Sigmoid colon (tissue), 3 donors: ENCODE results near the gene ZIM2.

Source experiments
- CTCF ChIP-seq, 4 experiments: fragments of 450-650 bp in 3 of 4; fragments of 200-600 bp in 1 of 4; IDR thresholded peaks; one replicate each; pipeline ENCODE4 v1.5.1; 2016 to 2019; ENCODE audit warnings: antibody characterized with exemption in 4 of 4, mild to moderate bottlenecking in 3 of 4, moderate library complexity in 2 of 4
- POLR2A ChIP-seq, 2 donors: fragments of 450-650 bp; IDR thresholded peaks; one replicate each; pipeline ENCODE4 v1.6.1; 2016; ENCODE audit warnings: antibody characterized with exemption in 2 of 2, mild to moderate bottlenecking in 2 of 2, moderate library complexity in 2 of 2

- TF ChIP-seq CTCF (IDR thresholded peaks at IDR 0.05), result no peak
- TF ChIP-seq POLR2A (IDR thresholded peaks at IDR 0.05), result no peak
Measured at GRCh38 chr19:56864443-56865125, 24.1 kb upstream of the ZIM2 start.
